Right renal pelvis (tissue), 4 donors: ENCODE measurements around the gene CEBPA. TPM values are rescaled to one million over a fixed set of nuclear protein-coding genes. Genes with fewer than 3 reads are reported as not detected.

ENCODE experiments used
- DNase-seq, 4 donors: peaks; one replicate each; pipeline ENCODE4 v3.0.0-alpha.2; 2013; ENCODE audit warnings: low read depth in 4 of 4, low spot score in 3 of 4, missing footprints in 1 of 4
- polyA plus RNA-seq, 4 donors: library from polyadenylated mRNA; unstranded; fragments of 120-200 nt; gene quantifications; one replicate each; pipeline ENCODE4 v1.2.1, GENCODE V29; 2013; ENCODE audit not compliant: insufficient read length in 4 of 4

CEBPA gene
- polyA plus RNA-seq, 4 donors, result 3.1 to 5.5 (median 4.1) TPM

GRCh38 chr19:33290082-33290815, 12.1 kb downstream of the CEBPA start:
- DNase-seq, result no peak

- no peak for DNase-seq
Observed at GRCh38 chr19:33289261-33289660, 13.1 kb downstream of the CEBPA start.

GRCh38 chr19:33288666-33289065, 13.7 kb downstream of the CEBPA start:
- DNase-seq, result no peak

GRCh38 chr19:33287927-33288326, 14.4 kb downstream of the CEBPA start:
- no peak for DNase-seq

- no peak for DNase-seq
Observed at GRCh38 chr19:33287438-33287837, 14.9 kb downstream of the CEBPA start.

- no peak for DNase-seq
Observed at GRCh38 chr19:33286899-33287298, 15.4 kb downstream of the CEBPA start.

GRCh38 chr19:33285441-33285927, 16.9 kb downstream of the CEBPA start:
- DNase-seq, result no peak

- DNase-seq, result no peak
Observed at GRCh38 chr19:33284756-33285155, 17.6 kb downstream of the CEBPA start.

GRCh38 chr19:33284146-33284643, 18.1 kb downstream of the CEBPA start:
- DNase-seq, result no peak

- DNase-seq, result no peak
Observed at GRCh38 chr19:33283589-33283988, 18.7 kb downstream of the CEBPA start.

- DNase-seq, result no peak
Observed at GRCh38 chr19:33282036-33282671, 20.2 kb downstream of the CEBPA start.

GRCh38 chr19:33281296-33281926, 20.9 kb downstream of the CEBPA start:
- DNase-seq, result no peak

- no peak for DNase-seq
Observed at GRCh38 chr19:33280351-33280921, 21.9 kb downstream of the CEBPA start.

GRCh38 chr19:33279430-33280350, 22.6 kb downstream of the CEBPA start:
- no peak for DNase-seq

GRCh38 chr19:33278403-33279269, 23.7 kb downstream of the CEBPA start:
- DNase-seq, result no peak

- no peak for DNase-seq
Observed at GRCh38 chr19:33278023-33278402, 24.3 kb downstream of the CEBPA start.

GRCh38 chr19:33277434-33277833, 24.9 kb downstream of the CEBPA start:
- no peak for DNase-seq

- DNase-seq, result no peak
Observed at GRCh38 chr19:33275933-33276619, 26.3 kb downstream of the CEBPA start.

GRCh38 chr19:33275559-33275932, 26.8 kb downstream of the CEBPA start:
- no peak for DNase-seq
